ENCODE data around the gene NFIX. TPM values are rescaled to one million over a fixed set of nuclear protein-coding genes. Genes with fewer than 3 reads are reported as not detected.

The NFIX gene
- polyA plus RNA-seq, 3 donors: 13.3 to 15.0 (median 14.2) TPM

DNA sequence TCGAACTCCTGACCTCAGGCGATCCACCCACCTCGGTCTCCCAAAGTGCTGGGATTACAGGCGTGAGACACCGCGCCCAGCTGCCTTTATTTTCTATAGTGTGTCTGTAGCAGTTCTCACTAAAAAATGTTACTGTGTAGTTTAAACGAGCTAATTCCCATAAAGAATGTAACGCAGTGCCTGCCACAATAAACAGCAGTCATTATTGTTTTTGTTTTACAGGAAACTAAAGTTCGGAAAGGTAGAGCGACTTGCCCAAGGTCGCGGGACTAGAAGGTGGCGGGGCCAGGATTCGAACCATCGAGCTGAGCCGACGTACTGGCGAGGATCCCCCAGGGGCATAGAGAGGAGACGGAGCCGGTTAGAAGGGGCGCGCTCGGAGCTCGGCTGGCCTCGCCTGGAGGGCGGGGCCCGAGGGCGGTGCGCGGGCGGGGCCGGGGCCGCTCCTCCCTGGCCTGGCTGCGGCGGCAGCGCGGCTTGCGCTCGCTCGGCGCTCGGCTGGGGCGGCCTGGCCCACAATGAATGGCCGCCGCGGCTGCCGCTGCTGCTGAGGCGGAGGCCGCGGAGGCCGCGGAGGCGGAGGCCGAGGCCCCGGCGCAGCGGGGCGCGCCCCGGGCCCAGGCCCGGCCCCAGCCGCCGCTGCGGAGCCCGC is 122.6 kb downstream of the NFIX start, which contains the start of gene NACC1:
TSS of gene NACC1 (plus strand) at position 493 of the 652 bp plus-strand sequence. CDS start 16,944 bp downstream, outside the sequence.
- peak in 2 of 3 donors; percentile 76 to 77 for DNase-seq (ENCODE audit: low read depth in 3 of 3, low spot score in 2 of 3)

DNA sequence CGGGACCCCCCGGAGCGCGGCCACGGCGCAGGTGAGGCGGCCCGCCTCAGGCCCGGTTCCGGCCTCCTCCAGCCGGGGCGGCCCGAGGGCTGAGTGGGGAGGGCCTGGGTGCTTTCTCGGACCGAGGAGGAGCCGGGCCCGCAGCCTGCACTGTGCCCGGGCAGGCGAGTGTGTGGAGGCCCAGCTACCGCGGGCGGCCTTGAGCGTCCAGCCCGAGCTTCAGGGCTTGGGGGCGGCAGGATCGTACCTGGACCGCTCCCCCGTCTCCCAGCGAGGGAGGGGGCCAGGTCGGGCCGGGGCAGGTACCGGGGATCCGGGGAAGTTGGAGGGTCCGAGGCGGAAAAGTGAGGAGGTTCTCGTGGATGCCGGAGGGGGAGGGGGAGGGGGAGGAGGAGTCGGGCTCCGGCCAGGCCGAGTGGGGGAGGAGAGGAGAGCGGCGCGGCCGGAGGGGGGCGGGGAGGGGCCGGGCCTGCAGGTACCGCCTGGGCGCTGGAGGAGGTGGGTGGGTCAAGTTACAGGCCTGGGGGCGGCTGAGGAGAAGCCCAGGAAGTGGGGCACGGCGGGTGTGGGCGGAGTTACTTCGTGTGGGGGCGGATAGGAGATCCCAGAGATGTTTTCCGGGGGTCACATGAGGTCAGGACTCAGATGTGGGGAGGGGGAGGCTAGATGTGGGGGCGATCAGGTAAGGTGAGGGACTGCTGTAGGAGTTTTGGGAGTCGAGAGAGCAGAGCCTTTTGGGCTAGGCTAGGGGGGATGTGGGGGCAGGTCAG is 123.3 kb downstream of the NFIX start:
- DNase-seq (ENCODE audit: low read depth in 3 of 3, low spot score in 2 of 3): no peak

DNA sequence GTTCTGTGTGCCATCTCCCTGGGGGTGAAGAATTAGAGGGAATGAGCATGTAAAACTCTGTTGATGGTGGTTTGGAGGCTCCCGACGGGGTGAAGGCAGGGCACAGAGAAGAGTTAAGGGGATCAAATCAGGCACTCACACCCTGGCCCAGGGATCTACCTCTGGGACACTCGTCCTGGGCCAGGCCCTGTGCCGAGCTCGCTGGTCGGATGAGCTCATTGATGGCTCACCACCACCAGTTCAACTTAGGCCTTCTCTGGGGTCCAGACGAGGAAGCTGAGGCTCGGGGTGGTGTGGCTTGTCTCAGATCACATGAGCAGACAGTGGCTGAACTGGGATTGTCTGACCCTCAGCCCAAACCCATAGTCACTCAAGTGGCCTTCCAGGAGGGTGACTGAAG is 124.4 kb downstream of the NFIX start:
- DNase-seq (ENCODE audit: low read depth in 3 of 3, low spot score in 2 of 3): no peak

DNA sequence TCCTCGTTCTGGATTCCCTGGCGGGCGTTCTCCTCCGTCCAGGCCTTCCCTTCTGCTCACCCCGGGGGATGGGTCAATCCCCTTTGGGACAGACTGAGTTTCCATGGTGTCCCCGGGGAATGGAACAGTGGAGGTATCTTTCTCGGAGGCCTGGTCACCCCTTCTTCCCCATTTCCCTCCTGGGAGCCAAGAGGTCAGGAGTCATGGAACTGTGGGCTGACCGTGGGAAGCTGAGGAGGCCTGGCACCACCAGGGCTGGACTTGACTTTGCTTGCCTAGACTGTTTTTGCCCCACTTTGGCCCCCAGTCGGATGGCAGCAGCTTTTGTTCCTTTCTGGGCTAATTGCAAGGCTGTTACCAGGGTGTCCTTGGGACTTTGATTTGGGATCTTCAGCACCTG is 124.8 kb downstream of the NFIX start:
- DNase-seq (ENCODE audit: low read depth in 3 of 3, low spot score in 2 of 3): no peak

DNA sequence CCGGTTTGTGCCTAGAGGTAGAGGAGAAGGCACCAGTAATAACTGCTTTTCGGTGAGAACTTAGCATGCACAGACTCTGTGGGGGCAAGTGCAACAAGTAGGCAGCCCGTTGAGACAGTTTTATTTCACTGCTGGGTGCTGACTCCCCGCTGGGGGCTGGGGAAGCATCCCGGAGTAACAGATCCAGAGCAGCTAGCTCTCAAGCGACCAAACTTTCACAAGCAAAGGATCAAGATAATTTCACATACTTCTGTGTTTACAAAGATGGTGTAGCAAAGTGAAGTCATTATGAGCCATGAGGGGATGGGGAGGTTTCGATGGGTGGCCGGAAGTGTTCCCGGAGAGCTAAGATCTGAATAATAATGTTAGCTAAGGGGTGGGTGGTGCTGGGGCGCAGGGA is 125.5 kb downstream of the NFIX start:
- DNase-seq (ENCODE audit: low read depth in 3 of 3, low spot score in 2 of 3): no peak

DNA sequence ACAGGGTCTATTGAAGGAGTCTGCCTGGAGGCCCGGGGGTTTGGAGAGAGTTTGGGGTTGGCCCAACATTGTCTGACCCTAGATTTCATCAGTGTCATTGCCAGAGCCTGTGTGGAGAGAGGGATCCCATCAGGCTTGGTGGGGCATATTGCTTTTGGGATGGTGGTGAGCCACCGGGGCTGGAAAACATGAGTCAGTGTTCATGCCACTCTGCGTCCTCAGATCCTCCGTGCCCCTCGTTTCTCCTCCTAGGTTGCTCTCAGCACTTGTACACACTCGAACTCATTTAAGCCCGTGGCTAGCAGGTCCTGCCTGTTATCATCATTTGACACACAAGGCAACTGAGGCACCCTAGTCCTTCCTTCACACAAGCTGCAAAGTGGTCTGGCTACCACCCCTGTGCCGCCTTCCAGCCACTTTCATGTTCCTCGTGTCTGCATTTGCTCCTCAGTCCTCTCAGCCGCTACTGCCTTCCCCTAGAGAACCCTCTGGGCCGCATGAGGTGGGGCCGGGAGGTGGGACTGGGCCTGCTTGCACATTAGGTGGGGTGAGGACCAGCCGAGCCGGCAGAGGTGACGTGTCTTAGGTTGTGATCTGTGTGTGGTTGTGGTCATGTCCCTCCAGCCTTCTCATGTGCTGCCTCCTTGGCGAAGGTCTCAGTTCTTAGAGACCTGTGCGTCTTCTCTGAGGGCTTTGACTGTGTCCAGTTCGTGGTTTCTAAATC is 126.4 kb downstream of the NFIX start:
- no peak for DNase-seq (ENCODE audit: low read depth in 3 of 3, low spot score in 2 of 3)

DNA sequence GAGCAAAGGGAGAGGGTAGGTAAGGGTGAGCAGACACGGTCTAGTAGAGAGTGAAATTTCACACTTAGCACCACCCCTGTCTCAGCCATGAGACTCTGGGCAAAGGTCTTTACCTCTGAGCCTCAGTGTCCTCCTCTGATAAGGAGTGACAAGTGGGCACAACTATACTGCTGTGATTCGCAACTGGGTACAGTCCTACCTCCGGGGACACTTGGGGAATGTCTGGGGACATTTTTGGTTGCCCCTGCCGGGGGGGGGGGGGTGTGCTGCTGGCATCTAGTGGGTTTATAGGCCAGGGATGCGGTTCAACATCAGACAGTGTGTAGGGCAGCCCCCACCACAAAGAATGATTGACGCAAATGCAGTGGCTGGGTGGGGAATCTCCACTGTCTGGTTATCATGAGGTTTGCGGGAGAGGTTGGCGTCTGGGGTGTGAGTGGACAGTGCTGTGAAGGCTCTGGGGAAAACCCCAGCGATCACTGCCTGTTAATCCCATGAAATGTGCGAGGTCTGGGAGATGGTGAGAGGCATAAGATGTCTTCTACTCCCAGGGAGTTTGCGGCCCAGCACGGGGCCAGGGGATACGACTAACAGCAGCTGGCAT is 127.1 kb downstream of the NFIX start:
- DNase-seq (ENCODE audit: low read depth in 3 of 3, low spot score in 2 of 3): no peak

DNA sequence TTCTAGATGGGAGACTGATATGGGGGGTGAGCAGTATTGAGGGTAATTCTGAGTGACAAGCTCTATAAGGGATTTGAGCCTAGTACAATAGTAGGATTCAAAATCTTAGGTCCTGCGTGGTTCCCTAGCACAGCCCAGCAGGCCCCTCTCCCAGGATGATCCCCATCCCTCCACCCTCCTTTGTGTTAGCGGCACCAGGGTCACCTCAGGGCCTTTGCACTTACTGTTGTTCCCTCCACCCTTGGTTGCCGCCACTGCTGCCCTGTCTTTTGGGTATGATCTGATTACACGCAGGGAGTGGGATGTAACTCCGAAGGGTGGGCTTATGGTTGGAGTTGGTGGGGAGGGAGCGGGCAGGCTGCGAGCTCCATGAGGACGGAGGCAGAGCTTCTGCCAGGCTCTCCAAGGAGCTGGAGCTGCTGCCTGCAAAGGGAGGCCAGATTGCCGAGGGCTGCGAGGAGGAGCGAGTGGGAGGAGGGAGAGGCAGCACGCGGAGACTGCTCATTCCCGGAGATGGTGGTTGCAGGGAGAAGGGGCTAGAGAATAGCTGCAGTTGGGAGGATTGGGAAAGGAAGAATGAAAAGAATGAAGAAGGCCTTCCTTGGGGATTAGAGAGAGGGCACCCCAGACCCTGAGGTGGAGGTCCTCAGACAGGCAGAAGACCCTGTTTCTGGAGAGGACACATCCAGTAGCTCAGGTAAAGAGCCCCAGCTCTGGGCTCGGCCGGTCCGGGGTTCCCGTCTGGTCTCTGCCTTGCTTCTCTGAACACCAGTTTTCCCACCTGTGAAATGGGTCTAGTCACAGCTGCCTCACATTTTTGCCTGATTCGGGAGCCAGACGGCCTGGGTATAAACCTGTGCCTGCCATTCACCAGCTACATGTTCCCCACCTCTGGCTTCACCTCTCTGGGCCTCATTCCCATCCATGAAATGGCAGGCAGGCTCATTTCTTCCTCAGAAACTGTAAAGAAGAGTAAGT is 128.0 kb downstream of the NFIX start:
- DNase-seq (ENCODE audit: low read depth in 3 of 3, low spot score in 2 of 3): no peak

DNA sequence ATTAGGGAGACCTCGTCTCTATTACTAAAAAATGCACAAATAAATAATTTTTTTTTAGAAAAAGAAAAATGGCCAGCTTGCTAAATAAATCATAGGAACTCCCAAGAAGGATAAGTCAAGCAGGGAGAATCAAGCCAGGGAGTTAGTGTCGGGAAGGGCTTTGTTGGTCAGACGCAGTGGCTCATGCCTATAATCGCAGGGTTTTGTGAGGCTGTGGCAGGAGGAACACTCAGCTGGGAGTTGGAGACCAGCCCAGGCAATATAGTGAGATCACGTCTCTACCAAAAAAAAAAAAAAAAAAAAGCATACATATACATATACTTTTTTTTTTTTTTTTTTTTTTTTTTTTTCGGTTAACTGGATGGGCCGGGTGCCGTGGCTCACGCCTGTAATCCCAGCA is 131.8 kb downstream of the NFIX start:
- DNase-seq (ENCODE audit: low read depth in 3 of 3, low spot score in 2 of 3): no peak

DNA sequence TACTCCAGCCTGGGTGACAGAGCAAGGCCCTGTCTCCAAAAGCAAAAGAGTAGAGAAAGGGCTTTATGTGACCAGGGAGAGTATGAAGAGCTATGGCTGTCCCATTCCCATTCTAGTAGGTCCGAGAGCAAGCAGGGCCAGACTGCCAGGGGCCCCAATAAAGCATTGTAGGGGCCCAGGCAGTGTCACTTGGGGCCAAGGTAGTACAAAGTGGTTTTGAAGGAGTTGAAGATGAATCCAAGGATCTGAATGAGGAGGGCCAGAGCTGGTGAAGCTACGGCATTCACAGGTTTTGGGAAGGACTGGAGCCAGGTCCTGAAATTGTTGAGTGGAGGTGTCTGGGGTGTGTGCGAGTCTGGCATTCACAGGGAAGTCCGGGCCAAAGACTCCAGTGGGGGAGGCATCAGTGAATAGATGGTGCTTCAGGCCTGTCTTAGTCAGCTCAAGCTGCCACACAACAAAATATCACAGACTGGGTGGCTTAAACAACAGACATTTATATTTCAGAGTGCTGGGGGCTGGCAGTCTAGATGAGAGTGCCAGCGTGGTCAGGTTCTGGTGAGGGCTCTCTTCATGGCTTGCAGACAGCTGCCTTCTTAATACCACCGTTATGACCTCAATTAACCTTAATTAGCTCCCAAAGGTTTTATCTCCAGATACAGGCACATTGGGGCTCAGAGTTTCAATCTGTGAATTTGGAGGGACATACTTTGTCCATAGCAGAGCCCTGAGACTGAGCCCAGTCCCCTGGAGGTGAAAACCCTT is 132.7 kb downstream of the NFIX start:
- DNase-seq (ENCODE audit: low read depth in 3 of 3, low spot score in 2 of 3): no peak

DNA sequence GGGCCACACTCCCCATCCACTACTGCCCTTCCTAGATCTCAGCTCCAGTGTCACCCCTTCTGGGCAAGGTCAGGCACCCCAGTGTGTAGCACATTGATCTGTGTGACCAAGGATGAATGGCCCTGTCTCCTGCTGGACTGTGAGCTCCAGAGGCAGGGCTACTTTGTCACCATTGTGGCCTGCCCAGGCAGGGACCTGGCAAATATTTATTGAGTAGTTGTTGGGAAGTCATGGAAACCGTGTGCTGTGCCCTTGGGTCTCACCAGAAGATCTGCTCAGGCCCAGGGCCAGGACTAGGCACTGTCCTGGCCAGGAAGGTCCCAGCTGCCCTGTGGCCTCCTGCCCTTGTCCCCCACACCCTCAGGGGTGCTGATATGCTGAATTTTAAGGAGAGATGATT is 133.3 kb downstream of the NFIX start:
- no peak for DNase-seq (ENCODE audit: low read depth in 3 of 3, low spot score in 2 of 3)

DNA sequence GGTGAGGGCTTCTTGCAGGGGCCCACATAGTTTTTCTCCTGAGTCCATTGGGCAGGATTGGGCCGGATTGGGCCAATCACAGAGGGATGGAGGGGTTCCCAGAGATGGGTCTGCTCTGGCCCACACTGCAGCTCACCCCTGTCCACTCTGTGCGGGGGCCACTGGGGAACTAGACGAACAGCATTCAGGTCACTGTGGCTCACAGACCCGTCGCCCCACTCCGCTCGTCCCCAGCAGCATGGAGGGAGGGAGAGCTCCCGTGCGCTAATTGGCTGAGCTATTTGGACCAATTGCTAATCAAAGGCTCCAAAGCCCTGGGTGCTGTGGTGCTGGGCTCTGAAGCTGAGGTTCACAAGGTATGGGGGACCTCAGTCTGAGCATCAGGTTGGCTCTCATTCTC is 134.1 kb downstream of the NFIX start:
- DNase-seq (ENCODE audit: low read depth in 3 of 3, low spot score in 2 of 3): no peak

DNA sequence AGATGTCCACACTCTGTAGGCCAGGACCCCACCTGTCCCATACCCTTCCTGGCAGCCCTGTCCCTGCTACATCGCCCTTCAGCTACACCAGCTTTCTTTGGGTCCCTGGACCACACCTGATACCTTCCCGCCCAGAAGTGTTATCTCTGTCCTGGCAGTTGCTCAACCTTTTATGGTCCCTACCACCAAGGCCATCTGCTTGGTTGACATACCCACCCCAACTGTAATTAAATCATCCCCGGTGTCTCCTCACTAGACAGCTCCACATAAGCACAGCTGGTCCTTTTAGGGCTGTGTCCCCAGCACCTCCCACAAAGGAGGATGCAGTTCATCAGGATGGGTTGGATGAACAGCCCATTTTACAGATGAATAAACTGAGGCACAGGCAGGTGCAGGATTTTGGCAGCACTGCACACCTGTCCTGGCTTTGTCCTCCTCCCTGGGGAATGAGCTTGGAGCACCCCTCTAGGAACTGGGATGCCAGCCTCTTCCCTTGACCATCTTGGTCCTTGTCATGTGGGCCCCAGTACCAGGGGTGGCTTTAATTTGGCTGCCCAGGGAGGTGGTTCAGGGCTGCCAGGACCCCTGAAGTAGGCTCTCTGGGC is 135.7 kb downstream of the NFIX start:
- DNase-seq (ENCODE audit: low read depth in 3 of 3, low spot score in 2 of 3): no peak

DNA sequence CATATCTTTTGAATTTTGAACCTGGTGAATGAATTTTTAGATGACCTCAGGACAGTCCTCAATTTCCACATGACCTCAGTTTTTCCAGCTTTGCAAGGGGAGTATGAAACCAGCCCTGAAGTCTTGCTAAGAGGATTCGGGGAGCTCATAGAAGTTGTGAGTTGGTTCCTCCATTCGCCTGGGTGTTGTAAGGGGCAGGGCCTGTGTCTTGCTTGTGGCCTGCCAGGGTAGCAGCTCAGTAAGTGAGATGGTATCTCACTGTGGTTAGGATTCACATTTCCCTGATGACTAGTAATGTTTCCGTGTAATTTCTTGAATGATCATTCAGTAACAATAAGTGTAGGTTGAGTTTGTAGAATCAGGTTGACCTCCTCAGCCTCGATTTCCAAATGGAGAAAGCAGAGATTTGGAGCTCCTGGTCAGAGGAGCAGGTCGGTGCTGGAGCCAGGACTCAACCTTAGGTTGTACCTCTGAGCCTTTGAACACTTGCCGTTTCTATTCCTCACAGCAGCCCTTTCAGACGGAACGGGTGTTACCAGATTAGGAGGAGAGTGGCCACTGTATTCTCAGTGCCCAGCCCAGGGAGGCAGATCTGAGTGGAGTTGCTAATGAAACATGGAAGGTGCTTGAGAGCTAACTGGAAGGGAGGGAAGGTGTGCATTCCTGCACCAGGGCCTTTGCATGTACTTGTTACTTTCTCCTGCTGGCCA is 137.4 kb downstream of the NFIX start:
- no peak for DNase-seq (ENCODE audit: low read depth in 3 of 3, low spot score in 2 of 3)

DNA sequence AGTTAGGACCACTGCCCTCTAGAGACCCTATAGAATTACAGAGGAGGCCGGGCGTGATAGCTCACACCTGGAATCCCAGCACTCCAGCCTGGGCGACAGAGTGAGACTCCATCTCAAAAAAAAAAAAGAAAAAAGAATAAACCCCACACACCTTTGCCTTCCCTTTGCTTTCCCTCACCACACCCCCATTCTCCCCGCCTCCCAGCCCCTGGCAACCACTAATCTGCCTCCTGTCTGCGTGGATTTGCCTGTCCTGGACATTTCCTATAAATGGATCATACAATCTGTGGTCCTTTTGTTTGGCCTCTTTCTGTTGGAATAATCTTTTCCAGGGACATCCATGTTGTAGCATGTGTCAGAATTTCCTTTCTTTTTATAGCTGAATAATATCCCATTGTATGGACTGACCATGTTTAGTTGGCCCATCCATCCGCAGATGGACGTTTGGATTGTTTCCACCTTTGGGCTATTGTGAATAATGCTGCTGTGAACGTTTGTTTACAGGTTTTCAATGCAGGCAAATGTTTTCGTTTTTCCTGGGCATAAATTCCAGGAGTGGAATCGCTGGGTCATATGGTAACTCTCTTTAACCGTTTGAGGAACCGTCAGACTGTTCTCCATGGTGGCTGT is 138.1 kb downstream of the NFIX start:
- no peak for DNase-seq (ENCODE audit: low read depth in 3 of 3, low spot score in 2 of 3)

DNA sequence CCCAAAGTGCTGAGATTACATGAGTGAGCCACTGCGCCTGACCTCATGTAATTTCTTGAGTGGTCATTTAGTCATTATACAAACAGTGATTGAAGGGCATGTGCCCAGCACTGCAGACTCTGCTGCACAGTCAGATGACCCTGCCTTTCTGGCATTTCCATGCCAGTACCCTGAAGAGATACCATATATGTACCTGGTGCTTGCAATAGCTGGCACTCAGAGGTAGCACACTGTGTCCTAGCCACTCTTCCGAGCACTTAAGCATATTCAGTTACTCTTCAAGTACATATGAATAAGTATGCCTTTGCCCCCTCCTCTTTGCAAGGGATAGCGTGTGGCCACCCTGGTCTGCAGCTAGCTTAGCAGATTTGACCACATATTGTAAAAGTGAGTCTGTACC is 139.4 kb downstream of the NFIX start:
- no peak for DNase-seq (ENCODE audit: low read depth in 3 of 3, low spot score in 2 of 3)

DNA sequence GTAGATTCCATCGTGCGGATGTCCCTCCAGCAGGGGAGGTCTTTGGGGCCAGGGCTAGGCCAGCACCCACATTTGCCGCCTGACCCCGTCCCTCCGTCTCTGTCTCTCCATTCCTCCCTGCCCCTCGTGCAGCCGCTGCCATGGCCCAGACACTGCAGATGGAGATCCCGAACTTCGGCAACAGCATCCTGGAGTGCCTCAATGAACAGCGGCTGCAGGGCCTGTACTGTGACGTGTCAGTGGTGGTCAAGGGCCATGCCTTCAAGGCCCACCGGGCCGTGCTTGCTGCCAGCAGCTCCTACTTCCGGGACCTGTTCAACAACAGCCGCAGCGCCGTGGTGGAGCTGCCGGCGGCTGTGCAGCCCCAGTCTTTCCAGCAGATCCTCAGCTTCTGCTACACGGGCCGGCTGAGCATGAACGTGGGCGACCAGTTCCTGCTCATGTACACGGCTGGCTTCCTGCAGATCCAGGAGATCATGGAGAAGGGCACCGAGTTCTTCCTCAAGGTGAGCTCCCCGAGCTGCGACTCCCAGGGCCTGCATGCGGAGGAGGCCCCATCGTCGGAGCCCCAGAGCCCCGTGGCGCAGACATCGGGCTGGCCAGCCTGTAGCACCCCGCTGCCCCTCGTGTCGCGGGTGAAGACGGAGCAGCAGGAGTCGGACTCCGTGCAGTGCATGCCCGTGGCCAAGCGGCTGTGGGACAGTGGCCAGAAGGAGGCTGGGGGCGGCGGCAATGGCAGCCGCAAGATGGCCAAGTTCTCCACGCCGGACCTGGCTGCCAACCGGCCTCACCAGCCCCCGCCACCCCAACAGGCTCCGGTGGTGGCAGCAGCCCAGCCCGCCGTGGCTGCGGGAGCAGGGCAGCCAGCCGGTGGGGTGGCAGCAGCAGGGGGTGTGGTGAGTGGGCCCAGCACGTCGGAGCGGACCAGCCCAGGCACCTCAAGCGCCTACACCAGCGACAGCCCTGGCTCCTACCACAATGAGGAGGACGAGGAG is 140.1 kb downstream of the NFIX start:
- no peak for DNase-seq (ENCODE audit: low read depth in 3 of 3, low spot score in 2 of 3)
